HepG2 (cell line): ENCODE data around the gene MFAP3L. TPM values are rescaled to one million over a fixed set of nuclear protein-coding genes. Genes with fewer than 3 reads are reported as not detected.

Source experiments
- ARHGAP35 ChIP-seq: sonication (generic); formaldehyde crosslinking; IDR thresholded peaks from 2 replicates; pipeline ENCODE4 v1.9.0; 2022; ENCODE audit warnings: mild to moderate bottlenecking, inconsistent platforms, moderate library complexity, missing genetic modification reagents, borderline replicate concordance
- GATAD1 ChIP-seq: IDR thresholded peaks from 2 replicates; pipeline ENCODE4 v1.6.1; 2016; ENCODE audit warnings: missing genetic modification reagents, missing compliant biosample characterization
- IKZF1 ChIP-seq: fragments of 450-650 bp; IDR thresholded peaks from 2 replicates; pipeline ENCODE4 v1.7.1; 2016
- KDM3A ChIP-seq: IDR thresholded peaks from 2 replicates; pipeline ENCODE4 v1.6.1; 2018; ENCODE audit warnings: low read depth, missing compliant biosample characterization
- MBD4 ChIP-seq: IDR thresholded peaks from 2 replicates; pipeline ENCODE4 v1.6.1; 2012; ENCODE audit warnings: low read length, inconsistent platforms, borderline replicate concordance
- MLLT10 ChIP-seq: sonication (generic); formaldehyde crosslinking; IDR thresholded peaks from 2 replicates; pipeline ENCODE4 v1.4.0; 2020; ENCODE audit warnings: missing genetic modification reagents
- SNRNP70 ChIP-seq: fragments of 200-400 bp; formaldehyde crosslinking; IDR thresholded peaks from 2 replicates; pipeline ENCODE4 v1.6.1; 2017; ENCODE audit warnings: mild to moderate bottlenecking, low read depth, low read length, moderate library complexity
- ZBTB1 ChIP-seq: sonication (generic); formaldehyde crosslinking; IDR thresholded peaks from 2 replicates; pipeline ENCODE4 v1.4.0; 2020; ENCODE audit warnings: missing genetic modification reagents, borderline replicate concordance
- ZNF160 ChIP-seq: sonication (generic); formaldehyde crosslinking; IDR thresholded peaks from 2 replicates; pipeline ENCODE4 v1.8.0; 2022; ENCODE audit warnings: mild to moderate bottlenecking, inconsistent platforms, missing genetic modification reagents
- ZNF317 ChIP-seq: sonication (generic); formaldehyde crosslinking; IDR thresholded peaks from 2 replicates; pipeline ENCODE4 v1.5.0; 2020; ENCODE audit warnings: mild to moderate bottlenecking, missing genetic modification reagents
- ZNF335 ChIP-seq: sonication (generic); formaldehyde crosslinking; IDR thresholded peaks from 2 replicates; pipeline ENCODE4 v1.4.0; 2020; ENCODE audit warnings: missing genetic modification reagents
- ZNF34 ChIP-seq: sonication (generic); formaldehyde crosslinking; IDR thresholded peaks from 2 replicates; pipeline ENCODE4 v1.4.0; 2020; ENCODE audit warnings: mild to moderate bottlenecking, missing genetic modification reagents, borderline replicate concordance
- ZNF441 ChIP-seq: sonication (generic); formaldehyde crosslinking; IDR thresholded peaks from 2 replicates; pipeline ENCODE4 v1.7.0; 2021; ENCODE audit warnings: missing genetic modification reagents, borderline replicate concordance
- ZNF451 ChIP-seq: sonication (generic); formaldehyde crosslinking; IDR thresholded peaks from 2 replicates; pipeline ENCODE4 v1.5.0; 2020; ENCODE audit warnings: mild to moderate bottlenecking, missing genetic modification reagents
- ZNF589 ChIP-seq: sonication (generic); formaldehyde crosslinking; conservative IDR thresholded peaks from 2 replicates; pipeline ENCODE4 v1.8.0; 2022; ENCODE audit warnings: mild to moderate bottlenecking, moderate library complexity, missing genetic modification reagents
- ZNF782 ChIP-seq: sonication (generic); formaldehyde crosslinking; IDR thresholded peaks from 2 replicates; pipeline ENCODE4 v1.4.0; 2020; ENCODE audit warnings: missing genetic modification reagents, mild to moderate bottlenecking, borderline replicate concordance
- ZNF788 ChIP-seq: sonication (generic); formaldehyde crosslinking; IDR thresholded peaks from 2 replicates; pipeline ENCODE4 v1.5.0; 2020; ENCODE audit warnings: mild to moderate bottlenecking, missing genetic modification reagents, borderline replicate concordance
- ZNF879 ChIP-seq: sonication (generic); formaldehyde crosslinking; IDR thresholded peaks from 2 replicates; pipeline ENCODE4 v1.8.1; 2023; ENCODE audit warnings: missing genetic modification reagents
- ZSCAN22 ChIP-seq: sonication (generic); formaldehyde crosslinking; IDR thresholded peaks from 2 replicates; pipeline ENCODE4 v1.4.0; 2020; ENCODE audit warnings: mild to moderate bottlenecking, missing genetic modification reagents
- polyA plus RNA-seq, 8 experiments: library from polyadenylated mRNA; depleted of rRNA in 3 of 8; stranded (reverse) in 7 of 8; unstranded in 1 of 8; fragments of >200 nt; fragmentation: Illumina TruSeq in 4 of 8; extraction: Trizol in 4 of 8; gene quantifications; 2 replicates each; pipeline versions ENCODE4 v1.2.1 to v1.2.3, GENCODE V29; 2011 to 2016; ENCODE audit warnings: low read depth in 4 of 8, missing spikeins in 1 of 8, mixed read lengths in 1 of 8; ENCODE audit not compliant: insufficient read depth in 1 of 8
- total RNA-seq, 5 experiments: library from RNA; depleted of rRNA; stranded (reverse); fragments of >200 nt; fragmentation: Illumina TruSeq; extraction: Trizol; gene quantifications; 2 replicates each; pipeline ENCODE4 v1.2.3, GENCODE V29; 2016; ENCODE audit warnings: low read depth in 1 of 5
- TF ChIP-seq, protein P1 (sequence below): IDR thresholded peaks from 2 replicates; pipeline ENCODE4 v1.6.1; 2016; ENCODE audit warnings: mild to moderate bottlenecking
- TF ChIP-seq, protein P2 (sequence below): sonication (generic); formaldehyde crosslinking; IDR thresholded peaks from 2 replicates; pipeline ENCODE4 v1.4.0; 2020; ENCODE audit warnings: missing genetic modification reagents, mild to moderate bottlenecking, borderline replicate concordance
- TF ChIP-seq, protein P3 (sequence below): sonication (generic); formaldehyde crosslinking; IDR thresholded peaks from 2 replicates; pipeline ENCODE4 v1.4.0; 2020; ENCODE audit warnings: mild to moderate bottlenecking, missing genetic modification reagents
- TF ChIP-seq, protein P4 (sequence below): sonication (generic); formaldehyde crosslinking; IDR thresholded peaks from 2 replicates; pipeline ENCODE4 v1.4.0; 2020; ENCODE audit warnings: missing genetic modification reagents
- TF ChIP-seq, protein P5 (sequence below): sonication (generic); formaldehyde crosslinking; IDR thresholded peaks from 2 replicates; pipeline ENCODE4 v1.5.0; 2020; ENCODE audit warnings: mild to moderate bottlenecking, low read depth, missing genetic modification reagents, borderline replicate concordance

Gene MFAP3L
- total and polyA plus RNA-seq, 2 of the 13 experiments (the other 11 are each of a cell fraction or from before 2014, with no cell fraction given): 1.5 to 3.6 TPM

DNA sequence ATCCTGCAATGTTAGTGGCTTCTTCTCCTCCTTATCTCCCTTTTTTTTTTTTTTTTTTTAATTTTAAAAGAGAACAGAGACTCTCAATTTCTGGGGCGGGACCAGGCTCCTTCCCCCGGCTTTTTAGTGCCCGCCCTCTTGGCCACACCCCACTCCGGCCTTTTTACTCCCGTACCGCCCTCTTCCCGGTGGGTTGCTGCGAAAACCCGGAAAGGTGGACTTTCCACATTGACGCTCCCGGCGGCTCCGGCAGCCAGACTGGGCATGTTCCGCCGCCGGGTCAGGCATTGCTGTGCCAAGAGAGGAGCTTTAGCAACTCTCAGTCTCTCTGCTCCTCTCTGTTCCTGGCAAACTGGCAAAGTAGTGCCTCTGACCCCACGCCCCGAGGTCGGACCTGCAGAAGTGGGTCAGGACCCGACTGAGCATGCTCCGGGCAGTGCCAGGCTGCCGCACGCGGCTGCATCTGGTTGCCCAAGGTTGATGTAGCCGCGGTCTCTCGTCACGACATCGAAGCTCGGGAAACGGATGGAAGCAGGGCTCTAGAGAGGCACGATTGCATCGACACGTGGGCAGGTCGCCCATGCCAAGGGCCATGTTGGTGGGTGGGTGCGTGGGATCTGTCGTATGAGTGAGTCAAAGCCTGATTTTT lies 1.1 kb upstream of the MFAP3L start (continued):
- TF ChIP-seq, protein P1, sequence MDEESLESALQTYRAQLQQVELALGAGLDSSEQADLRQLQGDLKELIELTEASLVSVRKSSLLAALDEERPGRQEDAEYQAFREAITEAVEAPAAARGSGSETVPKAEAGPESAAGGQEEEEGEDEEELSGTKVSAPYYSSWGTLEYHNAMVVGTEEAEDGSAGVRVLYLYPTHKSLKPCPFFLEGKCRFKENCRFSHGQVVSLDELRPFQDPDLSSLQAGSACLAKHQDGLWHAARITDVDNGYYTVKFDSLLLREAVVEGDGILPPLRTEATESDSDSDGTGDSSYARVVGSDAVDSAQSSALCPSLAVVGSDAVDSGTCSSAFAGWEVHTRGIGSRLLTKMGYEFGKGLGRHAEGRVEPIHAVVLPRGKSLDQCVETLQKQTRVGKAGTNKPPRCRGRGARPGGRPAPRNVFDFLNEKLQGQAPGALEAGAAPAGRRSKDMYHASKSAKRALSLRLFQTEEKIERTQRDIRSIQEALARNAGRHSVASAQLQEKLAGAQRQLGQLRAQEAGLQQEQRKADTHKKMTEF (CRISPR knock-in tag): peak; percentile 52; the same call in 1 of the 2 replicates
- TF ChIP-seq IKZF1: no peak
- TF ChIP-seq MLLT10 (CRISPR knock-in tag): no peak
- no peak for TF ChIP-seq ZBTB1 (CRISPR knock-in tag)
- TF ChIP-seq, protein P2, sequence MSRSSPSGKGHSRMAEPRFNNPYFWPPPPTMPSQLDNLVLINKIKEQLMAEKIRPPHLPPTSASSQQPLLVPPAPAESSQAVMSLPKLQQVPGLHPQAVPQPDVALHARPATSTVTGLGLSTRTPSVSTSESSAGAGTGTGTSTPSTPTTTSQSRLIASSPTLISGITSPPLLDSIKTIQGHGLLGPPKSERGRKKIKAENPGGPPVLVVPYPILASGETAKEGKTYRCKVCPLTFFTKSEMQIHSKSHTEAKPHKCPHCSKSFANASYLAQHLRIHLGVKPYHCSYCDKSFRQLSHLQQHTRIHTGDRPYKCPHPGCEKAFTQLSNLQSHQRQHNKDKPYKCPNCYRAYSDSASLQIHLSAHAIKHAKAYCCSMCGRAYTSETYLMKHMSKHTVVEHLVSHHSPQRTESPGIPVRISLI (CRISPR knock-in tag): no peak
- TF ChIP-seq ZNF335: 0 out of 2 replicates have a peak, but pooled peaks have one; percentile 49
- no peak; the same call in 1 of the 2 replicates for TF ChIP-seq KDM3A (CRISPR knock-in tag)
- TF ChIP-seq ZSCAN22 (CRISPR knock-in tag): no peak
- TF ChIP-seq, protein P3, sequence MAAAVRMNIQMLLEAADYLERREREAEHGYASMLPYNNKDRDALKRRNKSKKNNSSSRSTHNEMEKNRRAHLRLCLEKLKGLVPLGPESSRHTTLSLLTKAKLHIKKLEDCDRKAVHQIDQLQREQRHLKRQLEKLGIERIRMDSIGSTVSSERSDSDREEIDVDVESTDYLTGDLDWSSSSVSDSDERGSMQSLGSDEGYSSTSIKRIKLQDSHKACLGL (CRISPR knock-in tag): peak; percentile 90
- TF ChIP-seq ARHGAP35 (CRISPR knock-in tag): peak; percentile 93
- TF ChIP-seq, protein P4, sequence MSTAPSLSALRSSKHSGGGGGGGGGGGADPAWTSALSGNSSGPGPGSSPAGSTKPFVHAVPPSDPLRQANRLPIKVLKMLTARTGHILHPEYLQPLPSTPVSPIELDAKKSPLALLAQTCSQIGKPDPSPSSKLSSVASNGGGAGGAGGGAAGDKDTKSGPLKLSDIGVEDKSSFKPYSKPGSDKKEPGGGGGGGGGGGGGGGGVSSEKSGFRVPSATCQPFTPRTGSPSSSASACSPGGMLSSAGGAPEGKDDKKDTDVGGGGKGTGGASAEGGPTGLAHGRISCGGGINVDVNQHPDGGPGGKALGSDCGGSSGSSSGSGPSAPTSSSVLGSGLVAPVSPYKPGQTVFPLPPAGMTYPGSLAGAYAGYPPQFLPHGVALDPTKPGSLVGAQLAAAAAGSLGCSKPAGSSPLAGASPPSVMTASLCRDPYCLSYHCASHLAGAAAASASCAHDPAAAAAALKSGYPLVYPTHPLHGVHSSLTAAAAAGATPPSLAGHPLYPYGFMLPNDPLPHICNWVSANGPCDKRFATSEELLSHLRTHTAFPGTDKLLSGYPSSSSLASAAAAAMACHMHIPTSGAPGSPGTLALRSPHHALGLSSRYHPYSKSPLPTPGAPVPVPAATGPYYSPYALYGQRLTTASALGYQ: no peak; the same call in 1 of the 2 replicates
- TF ChIP-seq MBD4: no peak
- 0 out of 2 replicates have a peak, but pooled peaks have one; percentile 36 for TF ChIP-seq GATAD1
- TF ChIP-seq ZNF160 (CRISPR knock-in tag): peak; percentile 64; the same call in 1 of the 2 replicates
- TF ChIP-seq ZNF451 (CRISPR knock-in tag): no peak
- TF ChIP-seq, protein P5, sequence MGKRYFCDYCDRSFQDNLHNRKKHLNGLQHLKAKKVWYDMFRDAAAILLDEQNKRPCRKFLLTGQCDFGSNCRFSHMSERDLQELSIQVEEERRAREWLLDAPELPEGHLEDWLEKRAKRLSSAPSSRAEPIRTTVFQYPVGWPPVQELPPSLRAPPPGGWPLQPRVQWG: no peak
- TF ChIP-seq ZNF441 (CRISPR knock-in tag): no peak
- peak; percentile 73; the same call in 1 of the 2 replicates for TF ChIP-seq ZNF589 (CRISPR knock-in tag)
- TF ChIP-seq ZNF317 (CRISPR knock-in tag): no peak
- TF ChIP-seq ZNF782 (CRISPR knock-in tag): peak; percentile 91; the same call in 1 of the 2 replicates
- peak; percentile 76; the same call in 1 of the 2 replicates for TF ChIP-seq ZNF879 (CRISPR knock-in tag)
- 0 out of 2 replicates have a peak, but pooled peaks have one; percentile 33 for TF ChIP-seq ZNF34 (CRISPR knock-in tag)
- no peak for TF ChIP-seq ZNF788 (CRISPR knock-in tag)
- TF ChIP-seq SNRNP70: no peak
